ENCODE measurements around the gene SMYD3. TPM values are rescaled to one million over a fixed set of nuclear protein-coding genes. Genes with fewer than 3 reads are reported as not detected.

SMYD3 gene
- total and polyA plus RNA-seq, 2 of the 4 experiments (the other 2 are of a cell fraction) = 26.5 to 37.6 TPM

DNA sequence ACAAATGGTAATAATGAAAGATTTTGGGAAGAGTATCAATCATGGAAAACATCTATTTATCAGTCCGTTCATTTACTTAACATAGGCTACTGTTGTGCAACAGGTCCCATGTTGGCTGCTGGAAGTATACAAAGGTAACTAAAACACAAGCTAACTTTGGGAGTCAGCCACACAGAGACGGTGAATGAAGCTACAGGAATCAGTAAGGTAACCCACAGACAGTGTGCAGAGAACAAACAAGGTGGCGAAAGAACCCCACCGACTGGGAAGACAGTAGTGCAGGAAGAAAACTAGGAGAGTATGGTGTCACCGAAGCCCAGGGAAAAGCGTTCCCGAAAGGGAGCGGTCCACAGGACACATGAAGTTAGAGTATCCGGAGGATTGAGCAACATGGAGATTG lies 342.3 kb downstream of the SMYD3 start:
- Histone ChIP-seq H3K14ac (replicated peaks; ENCODE audit: low read depth, low read length) (no peak overlapping the region), H2BK20ac (ENCODE audit: low read depth, low read length) (no peak overlapping the region), H4K20me1 (ENCODE audit: insufficient read depth, low read length) (no peaks in the 10 kb centered on the region), H3K9me3 (ENCODE audit: control insufficient read depth, insufficient read depth, low read length) (no peaks in the 10 kb centered on the region), H4K91ac (ENCODE audit: insufficient read depth, low read depth, low read length) (no peak overlapping the region), H3K4me2 (ENCODE audit: low read depth, low read length) (no peak overlapping the region), H2AK9ac (replicated peaks; ENCODE audit: low read depth, low read length, poor library complexity) (no peak overlapping the region), H3K27ac (ENCODE audit: insufficient read depth, low read length) (no peak overlapping the region), H3K23ac (ENCODE audit: low read depth, low read length) (no peak overlapping the region), H3K56ac (ENCODE audit: extremely low read depth, insufficient read depth, low read length) (no peak overlapping the region), H4K8ac (ENCODE audit: low read depth in 2 of 2, low read length in 2 of 2) (no peak overlapping the region), H4K5ac (ENCODE audit: low read depth, low read length) (no peak overlapping the region), H2BK15ac (ENCODE audit: low read depth, low read length) (no peak overlapping the region), H2AFZ (replicated peaks; ENCODE audit: low read length, poor library complexity) (no peak overlapping the region), H3K9ac (ENCODE audit: low read depth, low read length) (no peak overlapping the region), H2BK120ac (ENCODE audit: low read depth, low read length) (no peak overlapping the region), H2AK5ac (ENCODE audit: low read depth, low read length) (peak overlapping the region; percentile 15; the same call in 1 of the 2 replicates), H3K36me3 (ENCODE audit: control insufficient read depth, insufficient read depth, low read length) (no peaks in the 10 kb centered on the region), H3K9me1 (ENCODE audit: insufficient read depth, low read length) (peaks cover 6% of the 10 kb centered on the region; the same call in 1 of the 2 replicates), H3K4me1 (ENCODE audit: control insufficient read depth, insufficient read depth, low read length) (peaks cover 3% of the 10 kb centered on the region), H3K79me1 (ENCODE audit: low read depth in 1 of 2, low read length in 2 of 2) (no peaks in the 10 kb centered on the region), H3K4ac (ENCODE audit: low read depth, low read length) (no peak overlapping the region), H3K27me3 (ENCODE audit: control insufficient read depth, insufficient read depth, low read length) (no peaks in the 10 kb centered on the region), H3K18ac (ENCODE audit: low read depth, low read length) (no peak overlapping the region), H3K4me3 (ENCODE audit: insufficient read depth, low read depth, low read length) (no peak overlapping the region), H2BK5ac (ENCODE audit: low read depth, low read length, poor library complexity, severe bottlenecking) (no peak overlapping the region)
- no TSS peak for BruUV-seq (replicated peaks)
- DNase-seq (no peak), ATAC-seq (ENCODE audit: low read depth) (no peak)
- in situ Hi-C loops (cut with MboI; ENCODE audit: low sequenced_read_pairs) (no loop called here), intact Hi-C loops (cut with micrococcal nuclease) (no loop called here), dilution Hi-C loops (cut with HindIII; ENCODE audit: low sequenced_read_pairs, unreplicated experiment) (no loop called here)
- POLR2A ChIA-PET (ENCODE audit: unreplicated experiment) = no interaction called here
- CTCF ChIA-PET = no interaction called here
- 97% methylated on average over 6 of the region's 9 CpGs; no CpG with 5 or more reads in 1 of the 2 experiments for WGBS, 2 experiments (ENCODE audit: extremely low coverage in 2 of 2, insufficient read length in 1 of 2)
- TF ChIP-seq MAZ (IDR thresholded peaks at IDR 0.05; ENCODE audit: borderline replicate concordance, low read depth, low read length) (no peak), MAFK (IDR thresholded peaks at IDR 0.05; ENCODE audit: low read depth, low read length) (no peak), FOS (IDR thresholded peaks at IDR 0.05; ENCODE audit: low read depth, low read length) (no peak), POLR2A (IDR thresholded peaks at IDR 0.05; ENCODE audit: low read depth, low read length) (no peak), RFX5 (IDR thresholded peaks at IDR 0.05; ENCODE audit: low read depth, low read length) (no peak), BHLHE40 (IDR thresholded peaks at IDR 0.05; ENCODE audit: low read depth, low read length) (no peak), CHD1 (IDR thresholded peaks at IDR 0.05; ENCODE audit: low read depth, low read length) (no peak)
- TF ChIP-seq, protein P1, sequence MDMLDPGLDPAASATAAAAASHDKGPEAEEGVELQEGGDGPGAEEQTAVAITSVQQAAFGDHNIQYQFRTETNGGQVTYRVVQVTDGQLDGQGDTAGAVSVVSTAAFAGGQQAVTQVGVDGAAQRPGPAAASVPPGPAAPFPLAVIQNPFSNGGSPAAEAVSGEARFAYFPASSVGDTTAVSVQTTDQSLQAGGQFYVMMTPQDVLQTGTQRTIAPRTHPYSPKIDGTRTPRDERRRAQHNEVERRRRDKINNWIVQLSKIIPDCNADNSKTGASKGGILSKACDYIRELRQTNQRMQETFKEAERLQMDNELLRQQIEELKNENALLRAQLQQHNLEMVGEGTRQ (IDR thresholded peaks at IDR 0.05; ENCODE audit: low read depth, low read length) = no peak
